HepG2 (cell line): ENCODE results near the gene HAO2. TPM values are rescaled to one million over a fixed set of nuclear protein-coding genes. Genes with fewer than 3 reads are reported as not detected.

Experiments
- GABPB1 ChIP-seq: IDR thresholded peaks from 2 replicates; pipeline ENCODE4 v1.6.1; 2016; ENCODE audit warnings: mild to moderate bottlenecking, missing genetic modification reagents, moderate library complexity, missing compliant biosample characterization
- KLF11 ChIP-seq: IDR thresholded peaks from 2 replicates; pipeline ENCODE4 v1.6.1; 2016; ENCODE audit warnings: missing compliant biosample characterization
- NCOA1 ChIP-seq: sonication (generic); formaldehyde crosslinking; IDR thresholded peaks from 2 replicates; pipeline ENCODE4 v1.9.0; 2021; ENCODE audit warnings: missing genetic modification reagents
- NONO ChIP-seq, 2 experiments: fragments of 450-650 bp in 1 of 2; sonication (generic) in 1 of 2; formaldehyde crosslinking in 1 of 2; IDR thresholded peaks in 1 of 2; conservative IDR thresholded peaks in 1 of 2; 2 replicates each; pipeline versions ENCODE4 v1.6.1 to v1.8.0; 2017 to 2022; ENCODE audit warnings: mild to moderate bottlenecking in 1 of 2, missing genetic modification reagents in 1 of 2, moderate library complexity in 1 of 2
- NR1H2 ChIP-seq: sonication (generic); formaldehyde crosslinking; IDR thresholded peaks from 2 replicates; pipeline ENCODE4 v1.8.1; 2022; ENCODE audit warnings: low read depth, missing genetic modification reagents, borderline replicate concordance
- PATZ1 ChIP-seq: sonication (generic); formaldehyde crosslinking; IDR thresholded peaks from 2 replicates; pipeline ENCODE4 v1.4.0; 2020; ENCODE audit warnings: missing genetic modification reagents
- PPARG ChIP-seq: conservative IDR thresholded peaks from 2 replicates; pipeline ENCODE4 v1.6.1; 2016; ENCODE audit warnings: missing biosample characterization, missing genetic modification reagents
- RBM39 ChIP-seq: fragments of 200-400 bp; formaldehyde crosslinking; IDR thresholded peaks from one replicate; pipeline ENCODE4 v1.6.1; 2018; ENCODE audit warnings: antibody characterized with exemption, mild to moderate bottlenecking, low read depth, low read length; ENCODE audit not compliant: poor library complexity, severe bottlenecking
- TBL1XR1 ChIP-seq: fragments of 150-350 bp; IDR thresholded peaks from 2 replicates; pipeline ENCODE4 v1.6.1; 2014; ENCODE audit warnings: borderline replicate concordance, low read length; ENCODE audit not compliant: partially characterized antibody
- TGIF2 ChIP-seq: IDR thresholded peaks from 2 replicates; pipeline ENCODE4 v1.6.1; 2016; ENCODE audit warnings: control low read depth, missing compliant biosample characterization
- TSC22D2 ChIP-seq: sonication (generic); formaldehyde crosslinking; IDR thresholded peaks from 2 replicates; pipeline ENCODE4 v1.5.1; 2020; ENCODE audit warnings: missing genetic modification reagents, mild to moderate bottlenecking, borderline replicate concordance
- ZFAT ChIP-seq: sonication (generic); formaldehyde crosslinking; conservative IDR thresholded peaks from 2 replicates; pipeline ENCODE4 v1.8.1; 2023; ENCODE audit warnings: missing genetic modification reagents, inconsistent platforms
- ZNF24 ChIP-seq: fragments of 450-650 bp; IDR thresholded peaks from 2 replicates; pipeline ENCODE4 v1.6.1; 2017; ENCODE audit warnings: antibody characterized with exemption, mild to moderate bottlenecking
- polyA plus RNA-seq, 8 experiments: library from polyadenylated mRNA; depleted of rRNA in 3 of 8; stranded (reverse) in 7 of 8; unstranded in 1 of 8; fragments of >200 nt; fragmentation: Illumina TruSeq in 4 of 8; extraction: Trizol in 4 of 8; gene quantifications; 2 replicates each; pipeline versions ENCODE4 v1.2.1 to v1.2.3, GENCODE V29; 2011 to 2016; ENCODE audit warnings: low read depth in 4 of 8, missing spikeins in 1 of 8, mixed read lengths in 1 of 8; ENCODE audit not compliant: insufficient read depth in 1 of 8
- total RNA-seq, 5 experiments: library from RNA; depleted of rRNA; stranded (reverse); fragments of >200 nt; fragmentation: Illumina TruSeq; extraction: Trizol; gene quantifications; 2 replicates each; pipeline ENCODE4 v1.2.3, GENCODE V29; 2016; ENCODE audit warnings: low read depth in 1 of 5
- TF ChIP-seq, protein P1 (sequence below): sonication (generic); formaldehyde crosslinking; IDR thresholded peaks from 2 replicates; pipeline ENCODE4 v1.8.0; 2022; ENCODE audit warnings: mild to moderate bottlenecking, missing genetic modification reagents, moderate library complexity
- TF ChIP-seq, protein P2 (sequence below), 2 experiments: IDR thresholded peaks; 2 replicates each; pipeline ENCODE4 v1.6.1; 2011 to 2012; ENCODE audit warnings: low read length in 2 of 2, borderline replicate concordance in 1 of 2, low read depth in 1 of 2, mild to moderate bottlenecking in 1 of 2, moderate library complexity in 1 of 2
- TF ChIP-seq, protein P3 (sequence below): fragments of 450-650 bp; IDR thresholded peaks from 2 replicates; pipeline ENCODE4 v1.6.1; 2017; ENCODE audit warnings: mild to moderate bottlenecking

Gene HAO2
- total and polyA plus RNA-seq, 2 of the 13 experiments (the other 11 are each of a cell fraction or from before 2014, with no cell fraction given), result 0.05 to 0.09 TPM

- TF ChIP-seq ZFAT (CRISPR knock-in tag) (no peak), ZNF24 (no peak), TBL1XR1 (no peak), KLF11 (CRISPR knock-in tag) (no peak), TGIF2 (CRISPR knock-in tag) (no peak; the same call in 1 of the 2 replicates), PATZ1 (CRISPR knock-in tag) (0 out of 2 replicates have a peak, but pooled peaks have one; percentile 27), TSC22D2 (CRISPR knock-in tag) (no peak), GABPB1 (CRISPR knock-in tag) (peak; percentile 46; the same call in 1 of the 2 replicates), RBM39 (peak; percentile 54), NR1H2 (CRISPR knock-in tag) (peak; percentile 67; the same call in 1 of the 2 replicates), NCOA1 (no peak), NONO (IDR thresholded peaks at IDR 0.05) (no peak), NONO (CRISPR knock-in tag; conservative IDR thresholded peaks at IDR 0.05) (no peak), PPARG (CRISPR knock-in tag) (no peak)
- TF ChIP-seq, protein P1, sequence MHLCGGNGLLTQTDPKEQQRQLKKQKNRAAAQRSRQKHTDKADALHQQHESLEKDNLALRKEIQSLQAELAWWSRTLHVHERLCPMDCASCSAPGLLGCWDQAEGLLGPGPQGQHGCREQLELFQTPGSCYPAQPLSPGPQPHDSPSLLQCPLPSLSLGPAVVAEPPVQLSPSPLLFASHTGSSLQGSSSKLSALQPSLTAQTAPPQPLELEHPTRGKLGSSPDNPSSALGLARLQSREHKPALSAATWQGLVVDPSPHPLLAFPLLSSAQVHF (CRISPR knock-in tag), result no peak
- TF ChIP-seq, protein P2, sequence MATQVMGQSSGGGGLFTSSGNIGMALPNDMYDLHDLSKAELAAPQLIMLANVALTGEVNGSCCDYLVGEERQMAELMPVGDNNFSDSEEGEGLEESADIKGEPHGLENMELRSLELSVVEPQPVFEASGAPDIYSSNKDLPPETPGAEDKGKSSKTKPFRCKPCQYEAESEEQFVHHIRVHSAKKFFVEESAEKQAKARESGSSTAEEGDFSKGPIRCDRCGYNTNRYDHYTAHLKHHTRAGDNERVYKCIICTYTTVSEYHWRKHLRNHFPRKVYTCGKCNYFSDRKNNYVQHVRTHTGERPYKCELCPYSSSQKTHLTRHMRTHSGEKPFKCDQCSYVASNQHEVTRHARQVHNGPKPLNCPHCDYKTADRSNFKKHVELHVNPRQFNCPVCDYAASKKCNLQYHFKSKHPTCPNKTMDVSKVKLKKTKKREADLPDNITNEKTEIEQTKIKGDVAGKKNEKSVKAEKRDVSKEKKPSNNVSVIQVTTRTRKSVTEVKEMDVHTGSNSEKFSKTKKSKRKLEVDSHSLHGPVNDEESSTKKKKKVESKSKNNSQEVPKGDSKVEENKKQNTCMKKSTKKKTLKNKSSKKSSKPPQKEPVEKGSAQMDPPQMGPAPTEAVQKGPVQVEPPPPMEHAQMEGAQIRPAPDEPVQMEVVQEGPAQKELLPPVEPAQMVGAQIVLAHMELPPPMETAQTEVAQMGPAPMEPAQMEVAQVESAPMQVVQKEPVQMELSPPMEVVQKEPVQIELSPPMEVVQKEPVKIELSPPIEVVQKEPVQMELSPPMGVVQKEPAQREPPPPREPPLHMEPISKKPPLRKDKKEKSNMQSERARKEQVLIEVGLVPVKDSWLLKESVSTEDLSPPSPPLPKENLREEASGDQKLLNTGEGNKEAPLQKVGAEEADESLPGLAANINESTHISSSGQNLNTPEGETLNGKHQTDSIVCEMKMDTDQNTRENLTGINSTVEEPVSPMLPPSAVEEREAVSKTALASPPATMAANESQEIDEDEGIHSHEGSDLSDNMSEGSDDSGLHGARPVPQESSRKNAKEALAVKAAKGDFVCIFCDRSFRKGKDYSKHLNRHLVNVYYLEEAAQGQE (IDR thresholded peaks at IDR 0.05; ENCODE audit: borderline replicate concordance in 1 of 2, low read depth in 1 of 2, low read length in 2 of 2), result no peak
- TF ChIP-seq, protein P3, sequence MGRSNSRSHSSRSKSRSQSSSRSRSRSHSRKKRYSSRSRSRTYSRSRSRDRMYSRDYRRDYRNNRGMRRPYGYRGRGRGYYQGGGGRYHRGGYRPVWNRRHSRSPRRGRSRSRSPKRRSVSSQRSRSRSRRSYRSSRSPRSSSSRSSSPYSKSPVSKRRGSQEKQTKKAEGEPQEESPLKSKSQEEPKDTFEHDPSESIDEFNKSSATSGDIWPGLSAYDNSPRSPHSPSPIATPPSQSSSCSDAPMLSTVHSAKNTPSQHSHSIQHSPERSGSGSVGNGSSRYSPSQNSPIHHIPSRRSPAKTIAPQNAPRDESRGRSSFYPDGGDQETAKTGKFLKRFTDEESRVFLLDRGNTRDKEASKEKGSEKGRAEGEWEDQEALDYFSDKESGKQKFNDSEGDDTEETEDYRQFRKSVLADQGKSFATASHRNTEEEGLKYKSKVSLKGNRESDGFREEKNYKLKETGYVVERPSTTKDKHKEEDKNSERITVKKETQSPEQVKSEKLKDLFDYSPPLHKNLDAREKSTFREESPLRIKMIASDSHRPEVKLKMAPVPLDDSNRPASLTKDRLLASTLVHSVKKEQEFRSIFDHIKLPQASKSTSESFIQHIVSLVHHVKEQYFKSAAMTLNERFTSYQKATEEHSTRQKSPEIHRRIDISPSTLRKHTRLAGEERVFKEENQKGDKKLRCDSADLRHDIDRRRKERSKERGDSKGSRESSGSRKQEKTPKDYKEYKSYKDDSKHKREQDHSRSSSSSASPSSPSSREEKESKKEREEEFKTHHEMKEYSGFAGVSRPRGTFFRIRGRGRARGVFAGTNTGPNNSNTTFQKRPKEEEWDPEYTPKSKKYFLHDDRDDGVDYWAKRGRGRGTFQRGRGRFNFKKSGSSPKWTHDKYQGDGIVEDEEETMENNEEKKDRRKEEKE, result no peak
Measured at GRCh38 chr1:119327450-119328155, 41.0 kb upstream of the HAO2 start (continued).
